ENCODE results near the gene SLC51B.

DNA sequence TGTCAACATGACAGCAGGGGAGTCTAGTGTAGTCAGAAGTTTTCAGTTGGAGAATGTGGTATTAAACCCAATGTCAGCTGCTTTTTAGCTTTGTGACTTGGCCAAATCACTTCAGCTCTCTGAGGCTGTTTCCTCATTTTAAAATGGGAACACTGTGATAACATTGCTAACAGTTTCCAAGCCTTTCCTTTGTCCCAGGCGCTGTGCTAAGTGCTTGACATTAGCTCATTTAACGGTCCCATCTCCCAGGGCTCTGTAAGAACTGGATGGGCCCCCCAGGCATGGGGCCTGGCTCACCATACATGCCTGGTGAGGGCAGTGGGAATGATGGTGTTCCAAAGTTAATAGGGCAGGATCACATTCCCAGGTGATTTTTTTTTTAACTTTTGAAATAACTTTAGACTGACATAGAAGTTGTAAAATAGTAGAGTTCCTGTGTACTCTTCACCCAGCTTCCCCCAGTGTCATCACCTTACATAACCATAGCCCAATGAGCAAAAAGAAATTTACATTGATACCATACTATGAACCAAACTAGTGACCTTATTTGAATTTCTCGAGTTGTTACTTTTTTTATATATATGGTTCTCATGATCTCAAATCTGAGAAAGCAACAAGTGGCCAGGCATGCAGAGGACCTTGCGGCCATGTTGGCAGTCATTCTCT lies 14.9 kb downstream of the SLC51B start:
- TF ChIP-seq CTCF (IDR thresholded peaks at IDR 0.05 in 4 of 5, conservative IDR thresholded peaks at IDR 0.05 in 1 of 5), result no peak
- no peak for TF ChIP-seq POLR2A (IDR thresholded peaks at IDR 0.05)
